Right lobe of liver (tissue), 6 donors: Measurements from ENCODE around the gene CREBBP. TPM values are rescaled to one million over a fixed set of nuclear protein-coding genes. Genes with fewer than 3 reads are reported as not detected.

ENCODE experiments used
- ATAC-seq, 4 donors: fragments of 200-7000 bp; cut with Tn5 transposase; one replicate each; pipeline ENCODE4 v1.9.1; 2020; ENCODE audit warnings: mild to moderate bottlenecking in 4 of 4, moderate library complexity in 4 of 4
- DNase-seq, 3 donors: peaks; one replicate each; pipeline ENCODE4 v3.0.0-alpha.2; 2020
- H3K27ac ChIP-seq, 3 donors: fragments of 200-600 bp; one replicate each; pipeline ENCODE4 v1.8.0; 2022
- H3K27me3 ChIP-seq, 2 donors: fragments of 200-600 bp; one replicate each; pipeline ENCODE4 v1.8.0; 2022
- H3K36me3 ChIP-seq, 4 donors: fragments of 200-600 bp; sonication (generic) in 1 of 4; one replicate each; pipeline versions ENCODE4 v1.5.1 to v1.8.0; 2017 to 2022; ENCODE audit warnings: control low read depth in 1 of 4
- H3K4me1 ChIP-seq, 4 donors: fragments of 200-600 bp; sonication (generic) in 1 of 4; one replicate each; pipeline versions ENCODE4 v1.5.1 to v1.8.0; 2017 to 2022; ENCODE audit warnings: control low read depth in 1 of 4
- H3K4me3 ChIP-seq, 3 donors: fragments of 200-600 bp; one replicate each; pipeline ENCODE4 v1.8.0; 2022
- H3K9me3 ChIP-seq, 4 donors: fragments of 200-600 bp; sonication (generic) in 1 of 4; one replicate each; pipeline versions ENCODE4 v1.5.1 to v1.8.0; 2017 to 2022; ENCODE audit warnings: control low read depth in 1 of 4
- POLR2A ChIP-seq: fragments of 450-650 bp; IDR thresholded peaks from one replicate; pipeline ENCODE4 v1.6.1; 2017; ENCODE audit warnings: antibody characterized with exemption, mild to moderate bottlenecking
- WGBS: methylation state at CpG from one replicate; pipeline ENCODE4 v1.1.6; 2018; ENCODE audit warnings: low coverage, low lambda C conversion rate; ENCODE audit not compliant: insufficient coverage; ENCODE audit errors: missing lambda C conversion rate; 5-methylcytosine and 5-hydroxymethylcytosine counted together
- intact Hi-C, 2 donors: fragments of 100-400 bp; cut with DNase I; formaldehyde crosslinking; loops; one replicate each; pipeline versions ENCODE4 v1.11.2 to v1.14.1; 2022
- total RNA-seq, 6 experiments: library from RNA; depleted of rRNA in 2 of 6; stranded (reverse); fragments of >200 nt in 2 of 6; fragmentation: NEBNext Ultra II Directional in 3 of 6; extraction: Animal tissue kit (Norgen Biotek cat#: 25700) in 3 of 6; gene quantifications; one replicate each; pipeline versions ENCODE4 v1.1.0 to v1.2.4, GENCODE V29; 2016 to 2023
- TF ChIP-seq, protein P1 (sequence below), 4 donors: fragments of 200-600 bp in 3 of 4; fragments of 450-650 bp in 1 of 4; IDR thresholded peaks; one replicate each; pipeline versions ENCODE4 v1.5.1 to v1.8.0; 2016 to 2022; ENCODE audit warnings: antibody characterized with exemption in 4 of 4, mild to moderate bottlenecking in 2 of 4
- donor health status: DM: no; HTN: yes; CAD: no.
- donor health status: DM: no; HTN: no; CAD: no.
- donor health status: DM: no; HTN: no; CAD: no.
- donor health status: DM: no; HTN: yes; CAD: no.
- donor health status: DM: no; HTN: yes; CAD: no.

The CREBBP gene
- total RNA-seq, 6 experiments from 2014 or later, result 18.1 to 39.8 (median 29.2) TPM

DNA sequence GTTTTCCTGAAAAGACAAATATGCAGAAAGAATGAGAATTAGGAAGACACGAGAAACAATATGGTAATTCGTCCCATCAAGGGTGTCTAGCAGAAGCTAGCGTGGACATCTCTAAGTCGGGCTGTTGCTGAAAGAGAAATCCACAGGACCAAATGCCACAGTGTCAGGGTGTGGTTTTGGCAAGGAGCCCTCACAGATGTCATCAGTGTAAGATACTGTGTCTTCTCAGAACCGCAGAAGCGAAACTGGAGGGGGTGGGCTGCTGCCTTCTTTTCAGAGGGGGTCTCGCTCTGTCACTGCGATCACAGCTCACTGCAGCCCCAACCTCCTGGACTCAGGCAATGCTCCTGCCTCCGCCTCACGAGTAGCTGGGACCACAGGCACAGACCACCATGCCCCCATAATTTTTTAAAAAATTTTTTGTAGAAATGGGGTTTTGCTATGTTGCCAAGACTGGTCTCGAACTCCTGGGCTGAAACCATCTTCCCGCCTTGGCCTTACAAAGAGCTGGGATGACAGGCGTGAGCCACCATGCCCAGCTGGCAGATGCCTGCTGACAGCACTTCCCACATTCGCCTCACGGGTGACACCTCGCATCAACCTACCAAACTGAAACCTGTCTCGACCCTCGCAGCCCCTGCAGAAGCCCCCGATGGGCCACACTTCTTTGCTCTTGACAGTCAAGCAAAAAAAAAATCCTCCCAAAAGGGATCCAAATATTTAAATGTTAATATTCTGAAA lies 189.4 kb downstream of the CREBBP start:
- H3K27me3 ChIP-seq, result no peaks in the 10 kb centered on the region
- H3K27ac ChIP-seq, result no peak overlapping the region
- DNase-seq (peak in 1 of 3 donors; percentile 38), ATAC-seq (no peak)
- no peaks in the 10 kb centered on the region for H3K9me3 ChIP-seq
- WGBS, result 60% methylated on average over 13 of the region's 19 CpGs
- H3K4me3 ChIP-seq, result peak overlapping the region in 1 of 3 donors; percentile 12
- peaks cover 0 to 26% (median 7%) of the 10 kb centered on the region in 4 donors for H3K36me3 ChIP-seq
- intact Hi-C loops, result loop anchor here in 1 of 2 donors (10.0 kb wide), 1 partner anchor 184 kb away; no protein-coding TSS in a partner anchor
- TF ChIP-seq, protein P1, sequence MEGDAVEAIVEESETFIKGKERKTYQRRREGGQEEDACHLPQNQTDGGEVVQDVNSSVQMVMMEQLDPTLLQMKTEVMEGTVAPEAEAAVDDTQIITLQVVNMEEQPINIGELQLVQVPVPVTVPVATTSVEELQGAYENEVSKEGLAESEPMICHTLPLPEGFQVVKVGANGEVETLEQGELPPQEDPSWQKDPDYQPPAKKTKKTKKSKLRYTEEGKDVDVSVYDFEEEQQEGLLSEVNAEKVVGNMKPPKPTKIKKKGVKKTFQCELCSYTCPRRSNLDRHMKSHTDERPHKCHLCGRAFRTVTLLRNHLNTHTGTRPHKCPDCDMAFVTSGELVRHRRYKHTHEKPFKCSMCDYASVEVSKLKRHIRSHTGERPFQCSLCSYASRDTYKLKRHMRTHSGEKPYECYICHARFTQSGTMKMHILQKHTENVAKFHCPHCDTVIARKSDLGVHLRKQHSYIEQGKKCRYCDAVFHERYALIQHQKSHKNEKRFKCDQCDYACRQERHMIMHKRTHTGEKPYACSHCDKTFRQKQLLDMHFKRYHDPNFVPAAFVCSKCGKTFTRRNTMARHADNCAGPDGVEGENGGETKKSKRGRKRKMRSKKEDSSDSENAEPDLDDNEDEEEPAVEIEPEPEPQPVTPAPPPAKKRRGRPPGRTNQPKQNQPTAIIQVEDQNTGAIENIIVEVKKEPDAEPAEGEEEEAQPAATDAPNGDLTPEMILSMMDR (IDR thresholded peaks at IDR 0.05), result peak in 1 of 4 donors; percentile 4
- no peak for TF ChIP-seq POLR2A
- peaks cover 0 to 35% (median 17%) of the 10 kb centered on the region in 4 donors for H3K4me1 ChIP-seq

DNA sequence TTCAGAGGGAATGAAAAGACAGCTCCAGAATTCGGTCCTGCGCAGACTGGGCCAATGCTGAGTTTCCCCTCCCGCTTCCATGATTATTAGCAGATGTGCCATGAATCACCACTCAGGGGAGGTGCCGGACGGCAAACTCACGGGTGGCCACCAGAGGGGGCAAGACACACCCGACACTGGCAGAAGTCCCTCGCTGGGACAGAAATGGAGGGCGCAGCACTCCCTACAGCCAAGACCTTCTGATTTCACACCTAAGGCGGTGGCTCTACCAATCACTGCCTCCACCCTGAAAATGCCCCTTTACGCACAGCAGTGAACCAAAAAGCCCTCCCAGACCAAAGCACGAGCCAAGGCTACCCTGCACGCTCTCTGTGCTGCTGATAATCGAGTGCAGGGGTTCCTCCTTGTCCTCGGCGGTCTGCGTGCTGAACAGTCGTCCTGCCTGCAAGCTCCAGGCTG lies 190.0 kb downstream of the CREBBP start:
- intact Hi-C loops, result loop anchor here in 1 of 2 donors (10.0 kb wide), 1 partner anchor 184 kb away; no protein-coding TSS in a partner anchor

DNA sequence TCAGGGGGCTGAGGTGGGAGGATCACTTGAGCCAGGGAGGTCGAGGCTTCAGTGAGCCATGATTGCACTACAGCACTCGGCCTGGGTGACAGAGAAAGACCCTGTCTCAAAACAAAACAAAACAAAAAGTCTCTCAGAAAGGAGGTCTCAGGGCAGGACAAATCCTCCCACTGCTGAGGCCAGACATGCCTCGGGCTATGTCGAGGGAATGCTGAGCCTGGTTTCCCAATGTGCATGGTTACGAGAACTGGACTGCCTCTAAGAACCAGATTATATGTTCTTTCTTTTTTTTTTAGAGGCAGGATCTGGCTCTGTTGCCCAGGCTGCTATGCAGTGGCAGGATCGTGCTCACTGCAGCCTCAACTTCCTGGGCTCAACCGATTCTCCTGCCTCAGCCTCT lies 190.8 kb downstream of the CREBBP start:
- Histone ChIP-seq H3K4me3 (no peak overlapping the region), H3K27me3 (no peaks in the 10 kb centered on the region), H3K27ac (no peak overlapping the region), H3K4me1 (peaks cover 0 to 28% (median 12%) of the 10 kb centered on the region in 4 donors), H3K36me3 (peaks cover 0 to 40% (median 16%) of the 10 kb centered on the region in 4 donors), H3K9me3 (no peaks in the 10 kb centered on the region)
- intact Hi-C loops, result loop anchor here (10.0 kb wide), 1 partner anchor 185 kb away; no protein-coding TSS in a partner anchor
- no peak for TF ChIP-seq POLR2A
- TF ChIP-seq, protein P1 (IDR thresholded peaks at IDR 0.05), result no peak
- WGBS, result 94% methylated on average over 3 of the region's 7 CpGs
- ATAC-seq, result no peak
- DNase-seq, result peak in 1 of 3 donors; percentile 31

More for the DNA sequence above, 190.0 kb downstream of the CREBBP start:
- Histone ChIP-seq H3K36me3 (peaks cover 0 to 33% (median 11%) of the 10 kb centered on the region in 4 donors), H3K4me1 (peaks cover 0 to 34% (median 15%) of the 10 kb centered on the region in 4 donors), H3K4me3 (peak overlapping the region in 1 of 3 donors; percentile 12), H3K9me3 (no peaks in the 10 kb centered on the region), H3K27me3 (no peaks in the 10 kb centered on the region), H3K27ac (no peak overlapping the region)
- 29% methylated on average over 14 of the region's 18 CpGs for WGBS
- ATAC-seq, result peak; percentile 94 to 97 (median 96)
- DNase-seq, result peak; percentile 86 to 87 (median 86)
- TF ChIP-seq, protein P1 (IDR thresholded peaks at IDR 0.05), result peak; percentile 93 to 98 (median 96)
- no peak for TF ChIP-seq POLR2A

DNA sequence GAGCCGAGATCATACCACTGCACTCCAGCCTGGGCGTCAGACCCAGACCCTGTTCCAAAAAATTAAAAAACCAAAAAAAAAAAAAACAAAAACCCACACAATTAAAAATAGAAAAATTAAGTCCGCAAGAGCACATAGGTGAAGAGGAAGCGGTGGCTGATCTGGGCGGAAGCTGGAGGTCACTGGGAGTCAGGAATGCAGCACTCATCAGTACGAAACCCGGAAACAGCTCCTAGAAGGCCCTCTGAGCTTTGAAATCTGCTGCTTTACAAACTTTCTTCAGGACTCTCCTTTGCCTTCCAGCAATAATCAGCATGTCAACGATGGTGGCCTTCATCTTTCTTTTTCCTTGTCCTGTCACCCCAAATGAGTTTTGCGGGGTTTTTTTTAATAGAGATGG lies 192.7 kb downstream of the CREBBP start:
- intact Hi-C loops, result loop anchor here in 1 of 2 donors (10.0 kb wide), 1 partner anchor 187 kb away; no protein-coding TSS in a partner anchor
- Histone ChIP-seq H3K36me3 (peaks cover 0 to 47% (median 16%) of the 10 kb centered on the region in 4 donors), H3K9me3 (no peaks in the 10 kb centered on the region), H3K4me1 (peaks cover 0 to 11% (median 5%) of the 10 kb centered on the region in 4 donors), H3K4me3 (no peak overlapping the region), H3K27ac (no peak overlapping the region), H3K27me3 (no peaks in the 10 kb centered on the region)
- TF ChIP-seq, protein P1 (IDR thresholded peaks at IDR 0.05), result no peak
- TF ChIP-seq POLR2A, result no peak
- DNase-seq (peak in 1 of 3 donors; percentile 42), ATAC-seq (peak in 3 of 4 donors; percentile 16 to 37 (median 35))
- 75% methylated on average over 9 of the region's 9 CpGs for WGBS
